Stimulated activated CD4-positive, alpha-beta T cell treated with anti-CD3 and anti-CD28 coated beads, Interleukin-15, amount 100 ng/mL, for 48 hours (primary cell): Measurements from ENCODE around the gene FIGNL2.

ENCODE experiments used
- DNase-seq, 2 donors: peaks; one replicate each; pipeline ENCODE4 v3.0.0-alpha.2; 2020; ENCODE audit warnings: low read depth in 2 of 2

FIGNL2 gene

DNA sequence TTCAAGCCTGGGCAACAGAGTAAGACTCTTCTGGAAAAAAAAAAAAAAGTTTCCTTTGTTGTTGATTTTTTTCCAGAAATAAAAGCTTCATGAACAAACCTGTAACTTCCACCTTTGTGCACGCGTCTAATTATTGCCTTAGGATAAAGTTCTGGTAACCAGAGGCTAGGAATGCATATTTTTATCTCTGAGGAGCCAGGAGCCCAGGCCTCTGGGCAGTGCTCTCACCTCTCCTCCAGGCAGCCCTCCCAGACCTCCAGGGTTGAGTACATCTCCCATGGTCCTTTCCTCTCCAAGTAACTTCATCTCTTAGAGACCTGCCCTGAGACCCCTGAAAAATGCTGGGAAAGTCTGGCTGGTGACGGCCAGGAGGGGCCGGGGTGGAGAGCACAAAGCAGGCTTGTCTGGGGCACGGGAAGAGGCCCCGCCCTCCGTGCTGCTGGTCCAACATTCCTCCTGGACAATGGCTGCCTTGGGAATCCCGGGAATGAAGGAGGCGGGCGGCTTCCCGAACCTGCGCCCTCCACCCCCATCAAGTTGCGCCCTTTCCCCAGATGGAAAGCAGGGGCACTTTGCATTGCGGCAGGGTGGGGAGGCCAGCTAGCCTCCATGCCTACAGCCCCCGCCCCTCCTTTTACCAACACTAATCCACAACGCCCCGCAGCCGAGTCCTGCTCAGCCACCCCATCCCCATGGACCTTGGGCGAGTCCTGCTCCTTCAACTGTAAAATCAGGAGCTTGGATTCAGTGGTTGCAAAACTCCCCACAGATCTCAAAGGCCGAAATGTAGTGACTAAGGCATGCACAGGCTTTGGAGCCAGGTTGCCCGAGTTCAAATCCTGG, 7.3 kb upstream of the FIGNL2 start:
- no peak for DNase-seq

DNA sequence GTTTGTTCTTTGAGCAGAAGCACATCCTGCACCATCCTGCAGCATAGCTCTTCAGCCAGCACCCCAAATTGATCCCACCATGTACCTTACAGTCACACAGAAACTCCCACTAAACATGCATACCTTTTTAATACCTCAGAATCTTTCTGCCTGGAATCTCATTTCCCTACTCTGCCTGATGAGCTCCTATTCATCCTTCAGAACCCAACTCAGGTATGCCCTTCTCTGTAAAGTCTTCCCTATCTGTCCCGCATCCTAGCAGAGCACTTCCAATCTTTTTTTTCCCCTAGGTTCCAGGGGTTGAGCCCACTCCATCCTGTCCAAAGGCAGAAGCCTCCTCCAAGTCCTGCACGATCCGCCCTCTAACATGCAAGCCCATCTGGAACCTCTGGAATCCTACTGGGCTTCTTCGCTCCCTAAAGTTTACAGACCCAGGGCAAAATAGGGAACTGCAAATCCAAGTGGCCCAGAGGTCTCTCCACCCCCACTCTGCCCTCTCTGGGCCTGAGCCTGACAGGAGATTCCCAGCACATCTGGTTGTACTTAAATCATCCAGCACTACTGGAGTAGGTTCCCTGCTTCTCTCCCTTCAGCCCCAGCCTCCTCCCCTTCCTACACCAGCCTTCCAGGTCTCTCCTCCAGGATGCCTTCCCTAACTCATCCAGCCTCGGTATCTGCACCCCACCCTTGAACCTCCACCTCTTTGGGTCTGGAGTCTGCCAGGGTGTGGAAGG, 4.1 kb upstream of the FIGNL2 start:
- no peak for DNase-seq

DNA sequence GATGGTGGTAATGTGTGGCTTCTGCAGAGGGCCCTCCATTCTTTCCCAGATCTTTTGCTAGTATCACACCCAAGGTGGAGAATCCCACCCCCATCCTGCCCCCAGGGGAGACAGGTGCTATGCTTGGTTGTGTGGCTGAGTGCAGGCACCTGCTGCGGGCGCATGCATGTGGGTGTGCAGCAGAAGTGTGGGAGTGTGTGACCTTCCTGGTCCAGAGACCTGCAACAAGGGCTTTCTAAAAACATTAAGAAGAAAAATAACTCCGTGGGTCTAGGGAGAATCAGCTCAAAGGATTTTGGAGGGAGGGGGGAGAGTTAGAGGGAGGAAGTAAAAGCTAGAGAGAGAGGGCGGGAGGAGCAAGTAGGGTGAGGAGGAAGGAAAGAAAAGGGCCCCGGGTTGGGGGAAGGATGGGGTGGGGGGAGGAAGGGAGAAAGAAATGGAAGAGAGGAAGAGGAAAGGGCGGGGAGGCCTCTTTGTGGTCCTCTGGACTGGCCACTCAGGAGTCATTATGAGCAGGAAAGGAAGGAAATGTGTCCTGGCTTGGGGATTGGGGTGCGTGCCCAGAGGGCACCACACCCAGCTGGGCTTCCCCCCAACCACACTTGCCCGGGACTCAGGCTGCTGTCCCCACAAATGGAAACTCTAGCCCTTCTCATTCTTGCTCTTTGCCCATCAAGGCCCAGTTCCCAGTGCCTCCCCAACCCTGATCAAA, 3.1 kb upstream of the FIGNL2 start:
- DNase-seq = no peak

DNA sequence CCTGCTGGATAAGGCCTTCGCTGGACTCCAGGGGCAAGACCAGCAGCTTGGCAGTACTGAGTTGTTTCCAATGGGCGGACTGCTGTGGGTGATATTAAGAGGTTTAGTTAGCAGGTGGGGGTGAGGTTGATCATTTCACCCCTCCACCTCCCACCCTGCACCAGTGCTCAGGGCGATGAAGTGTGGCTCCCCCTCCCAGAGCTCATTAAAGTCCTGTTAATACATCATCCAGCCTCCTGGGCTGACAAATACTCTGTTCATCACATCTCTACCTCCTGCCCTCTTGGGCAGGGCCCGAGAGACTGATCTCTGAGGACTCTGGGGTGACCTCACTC, 2.4 kb upstream of the FIGNL2 start:
- no peak for DNase-seq

DNA sequence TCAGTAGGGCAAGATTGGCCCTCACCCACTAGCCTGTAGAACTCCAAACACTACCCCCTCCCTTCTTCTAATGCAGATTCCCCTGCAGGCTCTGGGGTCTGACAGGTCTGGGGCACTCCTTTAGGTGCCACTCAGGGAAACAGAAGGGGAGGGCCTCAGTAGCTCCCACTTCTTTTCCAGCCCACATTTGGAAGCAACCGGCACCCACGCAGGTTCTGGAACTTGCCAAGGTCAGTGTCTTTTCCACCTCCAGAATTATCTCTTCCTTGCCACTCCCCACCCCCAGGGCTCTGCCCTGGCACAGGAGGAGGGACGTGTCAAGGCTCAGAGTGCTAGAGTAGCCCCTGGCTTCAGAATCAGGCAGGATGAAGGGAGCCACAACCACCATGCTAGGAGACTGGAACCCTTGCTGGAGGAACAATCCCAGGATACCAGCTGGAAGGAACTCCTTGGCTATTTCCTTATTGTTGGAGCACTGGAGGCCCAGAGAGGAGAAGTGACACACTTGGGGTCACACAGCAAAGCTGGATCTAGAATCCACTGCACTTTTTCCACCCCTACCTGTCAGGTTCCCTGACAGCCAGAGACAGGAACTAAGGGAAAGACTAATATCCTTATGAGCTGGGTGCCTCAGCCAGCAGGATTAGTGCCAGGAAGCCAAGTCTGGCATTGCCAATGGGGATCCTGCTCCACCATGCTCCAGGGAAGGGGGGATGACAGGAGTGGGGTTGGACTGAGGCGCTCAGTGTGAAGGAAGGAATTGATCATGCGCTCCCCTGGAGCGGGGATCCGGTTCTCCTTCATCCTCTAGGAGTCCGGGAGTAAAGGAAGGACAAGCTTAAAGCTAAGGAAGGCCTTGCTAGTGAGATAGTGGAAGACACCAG, 1.8 kb upstream of the FIGNL2 start:
- DNase-seq = no peak

DNA sequence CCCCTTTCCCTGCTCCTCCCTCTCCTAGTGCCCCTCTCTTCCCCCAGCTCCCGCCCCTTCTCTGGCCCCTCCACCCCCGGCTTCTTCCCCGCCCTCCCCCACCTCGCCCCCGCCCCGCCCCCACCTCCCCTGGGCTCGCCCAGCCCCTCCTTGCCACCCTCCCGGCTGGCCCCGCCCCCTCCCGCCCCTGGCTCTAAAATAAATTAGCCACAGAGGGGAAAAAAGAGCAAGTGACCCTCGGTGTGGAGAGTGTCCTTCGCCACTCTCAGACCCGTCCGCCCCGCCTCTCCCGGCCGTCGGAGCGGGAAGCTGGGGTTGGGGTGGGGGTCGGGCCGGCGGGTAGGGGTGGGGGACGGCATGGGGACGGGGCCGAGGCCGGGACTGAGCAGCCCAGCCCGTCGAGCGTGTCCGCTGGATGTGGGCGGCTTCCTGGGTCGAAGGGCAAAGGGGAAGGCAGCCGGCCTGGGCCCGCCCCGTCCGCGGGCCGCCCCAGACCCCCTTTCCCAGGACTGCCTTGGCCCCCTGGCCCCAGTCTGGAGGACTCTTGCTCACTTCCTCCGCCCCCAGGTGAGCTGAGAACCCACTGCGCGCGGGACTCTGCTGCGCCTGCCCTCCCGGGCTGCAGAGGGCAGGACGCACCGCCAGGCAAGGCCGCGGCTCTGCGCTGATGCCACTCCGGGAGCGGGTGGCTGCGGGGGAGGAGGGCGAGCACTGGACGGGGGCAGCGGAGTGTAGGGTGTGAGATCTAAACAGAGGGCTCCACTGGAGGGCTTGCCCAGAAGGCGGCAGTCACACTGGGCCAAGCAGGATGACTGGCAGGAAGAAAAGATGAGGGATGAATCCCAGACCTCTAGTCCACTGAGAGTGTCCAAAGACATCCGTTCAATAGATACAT, 570 bp upstream of the FIGNL2 start:
- no peak for DNase-seq

DNA sequence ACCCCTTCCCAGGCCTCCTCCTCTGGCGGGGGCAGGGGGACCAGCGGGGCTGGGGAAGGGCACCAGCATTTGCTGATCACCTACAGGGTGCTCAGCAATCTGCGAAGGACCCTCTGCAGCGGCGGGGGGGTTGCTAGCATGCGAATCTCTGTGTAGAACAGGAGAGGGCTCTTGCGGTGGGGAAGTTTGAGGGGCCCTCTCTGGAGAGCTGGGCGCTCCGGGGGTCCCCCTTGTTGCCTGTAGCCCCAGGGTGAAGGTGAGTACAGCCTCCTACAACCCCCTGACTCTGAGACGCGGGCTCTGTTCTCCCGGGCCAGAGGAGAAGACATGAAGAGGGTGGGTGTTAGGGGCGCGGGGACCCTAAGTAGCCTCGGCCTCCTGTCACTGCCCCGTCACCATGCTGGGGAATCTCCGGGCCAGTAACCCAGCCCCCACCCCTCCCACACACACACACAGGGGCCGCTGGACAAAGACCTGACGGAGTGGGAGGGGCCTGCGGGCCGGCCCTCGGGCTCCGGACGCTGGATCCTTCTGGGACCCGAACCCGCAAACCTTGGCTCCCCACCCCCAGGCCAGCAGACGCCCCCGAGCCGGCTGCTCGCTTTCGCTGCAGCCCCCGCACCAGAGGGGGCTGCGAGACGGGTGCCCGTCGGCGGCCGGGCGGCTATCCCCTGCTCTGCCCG, 734 bp downstream of the FIGNL2 start:
- no peak for DNase-seq

DNA sequence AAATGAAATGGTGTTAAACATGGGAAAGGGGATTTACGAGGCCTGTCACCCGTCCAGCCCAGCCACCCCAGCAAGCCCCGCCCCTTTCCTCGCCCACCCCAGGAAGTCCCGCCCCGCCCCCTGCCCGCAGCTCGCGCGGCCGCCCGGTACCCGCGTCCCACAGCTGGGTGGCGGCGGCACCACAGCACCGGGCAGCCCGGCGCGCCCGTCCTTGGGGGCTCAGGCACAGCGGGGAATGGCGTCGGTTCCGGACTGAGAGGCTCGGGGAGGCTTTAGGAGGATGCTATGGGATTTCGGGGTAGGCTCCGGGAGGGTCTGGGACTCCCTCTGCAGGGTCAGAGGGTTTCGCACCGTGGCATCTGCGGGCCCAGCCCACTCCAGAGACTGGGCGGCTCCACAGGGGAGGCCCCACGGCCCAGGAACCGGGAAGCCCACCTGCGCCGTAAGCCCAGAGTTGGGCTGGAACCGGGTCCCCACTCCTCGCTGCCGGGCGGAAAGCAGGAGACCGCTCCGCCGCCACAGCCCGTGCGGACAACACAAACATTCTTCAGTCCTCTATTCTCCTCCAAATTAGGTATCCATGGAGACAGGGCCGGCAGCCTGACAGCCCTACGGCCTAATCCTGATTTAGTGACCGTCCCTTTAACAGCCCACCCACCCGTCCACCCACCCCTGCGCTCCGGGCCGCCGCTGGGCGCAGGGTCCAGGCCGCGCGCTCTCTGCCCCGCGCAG, 1.4 kb downstream of the FIGNL2 start:
- DNase-seq = peak in 1 of 2 donors; percentile 39

DNA sequence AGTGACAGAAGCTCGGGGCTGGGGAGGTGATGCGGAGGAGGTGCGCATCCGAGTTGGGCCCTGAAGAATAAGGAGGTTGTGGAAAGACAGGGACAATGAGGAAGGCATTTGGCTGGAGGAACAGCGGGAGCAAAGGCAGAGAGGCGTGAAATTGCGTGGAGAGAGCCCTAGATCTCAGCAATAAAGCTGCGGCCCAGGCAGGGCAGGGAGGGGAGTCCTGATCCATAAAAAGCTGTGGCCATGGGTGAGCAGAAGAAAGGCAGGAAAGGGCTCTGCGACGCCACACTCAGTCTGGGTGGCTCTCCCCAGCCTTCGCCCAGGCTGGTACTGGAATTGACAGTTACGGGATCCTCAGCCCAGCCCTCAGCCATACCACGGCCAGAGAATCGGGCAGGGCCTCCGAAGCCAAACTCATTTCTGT, 2.2 kb downstream of the FIGNL2 start:
- no peak for DNase-seq

DNA sequence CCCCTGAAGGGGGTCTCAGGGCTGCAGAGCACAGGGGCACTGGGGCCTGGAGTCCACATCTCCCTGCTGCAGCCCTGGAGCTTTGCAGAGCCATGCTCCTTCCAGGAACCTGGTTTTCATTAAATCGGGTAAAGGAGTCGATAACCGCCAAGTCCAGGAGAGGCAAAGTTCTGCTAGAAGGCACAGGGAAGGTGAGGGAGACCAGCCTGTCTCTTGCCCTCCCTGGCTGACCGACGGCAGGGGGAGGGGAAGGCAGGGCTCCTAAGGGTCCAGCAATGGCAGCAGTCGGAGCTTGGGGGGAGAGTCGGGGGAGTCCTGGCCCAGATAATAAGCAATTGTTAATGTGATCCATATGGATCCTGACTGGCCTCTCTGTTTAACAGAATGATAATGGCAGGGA, 3.0 kb downstream of the FIGNL2 start:
- no peak for DNase-seq

DNA sequence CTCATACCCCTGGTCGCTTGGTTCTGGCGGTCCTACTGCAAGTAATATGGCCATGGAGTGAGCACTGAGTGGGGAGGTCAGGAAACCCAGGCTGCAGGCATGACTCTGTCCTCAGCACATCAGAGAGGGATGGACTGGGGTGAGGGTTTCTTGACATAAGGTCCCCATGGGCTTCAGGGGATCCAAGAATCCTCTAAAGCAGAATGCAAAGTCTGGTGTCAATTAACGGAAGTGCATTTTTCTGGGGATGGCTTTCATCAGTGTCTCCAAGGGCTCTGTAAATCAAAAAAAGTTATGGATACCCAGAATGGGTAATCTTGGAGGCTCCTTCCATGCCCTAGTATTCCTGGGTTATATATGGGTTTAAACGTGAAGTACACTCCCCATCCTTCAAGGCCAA, 3.7 kb downstream of the FIGNL2 start:
- DNase-seq = no peak

DNA sequence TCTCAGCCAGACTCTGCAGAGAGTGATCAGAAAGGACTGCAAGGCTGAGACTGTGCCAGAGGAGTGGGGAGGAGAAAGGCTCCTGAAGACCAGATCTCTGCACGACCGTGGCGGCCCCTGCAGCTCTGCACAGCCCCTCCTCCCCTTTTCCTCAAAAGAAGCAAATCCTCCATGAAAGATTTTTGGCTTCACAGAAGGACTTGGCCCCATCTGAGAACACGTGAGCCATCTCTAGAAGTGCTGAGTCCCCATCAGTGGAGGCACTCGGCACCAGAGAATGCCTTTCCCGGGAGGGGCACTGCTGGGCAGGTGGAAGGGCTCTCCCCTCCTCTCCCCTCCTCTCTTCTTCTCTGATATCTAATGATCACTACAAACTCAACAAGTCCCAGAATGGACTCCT, 6.8 kb downstream of the FIGNL2 start:
- DNase-seq = no peak

DNA sequence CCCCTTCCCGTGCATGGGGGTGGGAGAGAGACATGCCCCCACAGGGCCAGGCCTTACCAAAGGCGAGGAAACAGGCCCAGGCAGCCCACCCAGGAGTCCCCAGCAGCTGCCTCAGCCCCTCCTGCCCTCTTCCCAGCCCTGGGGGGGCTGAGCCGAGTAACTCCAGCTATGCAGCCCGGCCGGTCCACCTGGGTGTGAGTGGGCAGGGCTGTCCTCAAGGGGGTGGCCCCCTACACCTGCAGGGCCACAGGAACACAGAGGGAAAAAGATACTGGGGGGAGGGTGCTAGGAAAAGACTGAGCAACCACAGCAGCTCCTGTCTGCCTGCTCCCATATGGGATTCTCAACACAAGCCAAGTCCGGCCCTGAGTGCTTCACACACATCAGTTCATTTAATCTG, 7.6 kb downstream of the FIGNL2 start:
- no peak for DNase-seq

DNA sequence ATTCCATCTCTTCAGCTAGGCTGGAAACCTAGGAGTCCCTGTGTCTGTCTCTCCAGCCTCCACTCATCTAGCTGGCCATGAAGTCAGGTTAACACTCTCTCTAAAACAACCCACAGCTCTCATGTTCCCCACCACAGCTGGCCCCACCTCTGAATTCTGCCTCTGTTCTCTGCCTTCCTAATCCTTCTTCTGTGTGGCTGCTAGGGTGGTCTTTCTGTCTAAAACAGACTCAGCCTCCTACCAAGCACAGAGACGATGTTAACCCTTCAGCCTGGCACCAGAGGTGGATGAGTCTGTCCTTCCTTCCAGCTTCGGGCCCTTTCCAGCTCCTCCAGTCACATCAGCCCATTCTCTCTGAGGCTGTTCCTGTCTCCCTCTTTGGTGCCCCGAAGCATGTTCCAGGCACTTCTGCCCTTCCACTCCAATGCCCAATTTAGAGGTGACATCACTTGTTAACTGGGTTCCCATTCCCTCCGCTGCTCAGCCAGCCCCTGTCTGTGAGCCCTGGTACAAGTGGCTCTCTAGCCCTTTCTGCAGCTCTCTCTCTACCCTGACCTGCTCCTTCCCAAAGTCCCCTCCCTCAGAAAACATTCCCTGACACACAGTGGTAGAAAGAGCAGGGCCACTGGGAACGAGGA, 9.1 kb downstream of the FIGNL2 start:
- DNase-seq = no peak

DNA sequence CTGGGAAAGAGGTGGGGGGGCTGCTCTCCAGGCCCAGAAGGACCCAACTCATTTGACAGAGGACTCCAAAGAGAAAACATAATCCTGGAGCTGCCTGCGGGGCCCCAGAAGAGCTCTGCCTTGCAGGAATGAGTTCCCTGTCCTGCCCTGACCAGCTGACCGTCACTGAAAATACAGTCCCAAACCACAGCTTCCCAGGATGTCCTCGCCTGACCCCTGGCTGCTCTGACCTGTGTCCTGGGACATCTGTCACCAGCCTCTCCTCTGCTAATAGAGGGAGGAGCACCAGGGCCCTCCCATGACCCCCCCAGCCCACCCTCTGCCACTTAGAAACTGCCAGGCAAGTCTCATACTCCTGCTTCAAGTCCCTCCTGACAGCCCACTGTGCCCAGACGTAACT, 9.8 kb downstream of the FIGNL2 start:
- DNase-seq = no peak

DNA sequence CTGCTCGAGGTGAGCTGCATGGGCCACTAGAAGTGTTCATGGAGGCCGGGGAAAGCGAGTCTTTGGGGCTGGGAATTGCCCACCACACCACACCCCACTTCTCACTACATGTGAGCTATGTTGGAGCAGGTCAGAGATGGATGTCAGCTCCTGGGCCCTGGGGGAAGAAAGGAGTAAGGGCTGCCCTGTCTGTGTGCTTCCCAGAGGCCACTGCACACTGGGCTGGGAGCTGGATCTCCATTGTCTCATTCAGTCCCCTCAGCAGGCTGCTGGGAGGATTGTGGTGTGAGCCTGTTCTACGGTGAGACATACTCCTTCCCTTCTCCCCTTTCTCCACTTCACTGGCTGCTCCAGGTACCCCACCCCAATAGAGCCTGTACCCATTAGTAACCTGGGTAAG, 10.5 kb downstream of the FIGNL2 start:
- DNase-seq = no peak

DNA sequence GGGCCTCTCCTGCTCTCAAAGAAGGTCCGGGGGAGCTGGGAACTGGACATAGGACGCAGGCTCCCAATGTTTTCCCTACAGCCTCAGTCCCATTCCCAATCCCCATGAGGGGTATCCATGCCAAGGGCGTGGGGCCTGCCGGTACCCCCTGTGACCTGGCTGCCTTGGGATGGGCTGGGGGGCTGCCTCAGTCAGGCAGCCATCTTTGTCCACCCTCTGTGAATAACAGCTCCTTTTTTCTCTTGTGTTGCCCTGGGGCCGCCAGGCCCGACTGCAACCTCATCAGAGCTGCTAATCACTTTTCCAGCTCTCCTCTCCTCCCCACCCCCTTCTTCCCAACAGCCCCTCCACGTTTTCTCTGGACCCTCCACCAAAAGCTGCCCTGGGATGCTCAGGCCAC, 11.2 kb downstream of the FIGNL2 start:
- DNase-seq = no peak

DNA sequence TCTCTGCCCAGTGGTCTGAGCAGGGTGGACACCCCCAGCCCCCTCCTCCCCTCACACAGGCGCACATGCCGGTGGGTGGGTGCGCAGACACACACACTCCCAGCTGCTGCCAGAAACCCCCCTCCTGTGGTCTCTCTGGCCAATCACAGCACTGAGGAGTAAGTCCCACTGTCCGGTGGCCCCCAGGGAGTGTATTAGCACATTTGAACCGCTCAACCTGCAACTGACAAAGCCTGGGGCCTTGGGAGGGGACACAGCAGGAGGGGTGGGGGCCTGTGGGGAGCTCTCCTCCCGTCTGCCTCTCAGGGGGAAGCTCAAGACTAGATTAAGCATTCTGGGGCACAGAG, 11.7 kb downstream of the FIGNL2 start:
- DNase-seq = no peak
